ENCODE results near the gene SLC16A3. TPM values are rescaled to one million over a fixed set of nuclear protein-coding genes. Genes with fewer than 3 reads are reported as not detected.

The SLC16A3 gene
- polyA plus RNA-seq, 1 experiment = 338 TPM

GRCh38 chr17:82200135-82200534 lies 28.7 kb upstream of the SLC16A3 start:
- no peak for DNase-seq (ENCODE audit: low read depth)
- Histone ChIP-seq H3K36me3 (ENCODE audit: control insufficient read depth, insufficient read depth, low read length) (peaks cover 15% of the 10 kb centered on the region), H3K27me3 (ENCODE audit: control insufficient read depth, insufficient read depth, low read length) (no peaks in the 10 kb centered on the region), H3K4me3 (ENCODE audit: low read depth, low read length) (no peak overlapping the region)
- TF ChIP-seq CTCF (IDR thresholded peaks at IDR 0.05; ENCODE audit: insufficient read depth, low read depth, low read length) = no peak
- CTCF ChIA-PET = interaction anchor here (1.4 kb wide), 1 partner anchor 164 kb away, joined by 4 read pairs; no protein-coding TSS in a partner anchor
- POLR2A ChIA-PET = no interaction called here

GRCh38 chr17:82200743-82201497 lies 27.9 kb upstream of the SLC16A3 start:
- no peak for TF ChIP-seq CTCF (IDR thresholded peaks at IDR 0.05; ENCODE audit: insufficient read depth, low read depth, low read length)
- H3K36me3 ChIP-seq (ENCODE audit: control insufficient read depth, insufficient read depth, low read length) = peaks cover 15% of the 10 kb centered on the region
- H3K4me3 ChIP-seq (ENCODE audit: low read depth, low read length) = no peak overlapping the region
- H3K27me3 ChIP-seq (ENCODE audit: control insufficient read depth, insufficient read depth, low read length) = no peaks in the 10 kb centered on the region
- POLR2A ChIA-PET = no interaction called here
- CTCF ChIA-PET = interaction anchor here (0.6 to 1.4 kb wide), 6 partner anchors 35 to 176 kb away, joined by 3 to 5 read pairs (median 3); no protein-coding TSS in a partner anchor
- no peak for DNase-seq (ENCODE audit: low read depth)

- Histone ChIP-seq H3K4me3 (ENCODE audit: low read depth, low read length) (no peak overlapping the region), H3K27me3 (ENCODE audit: control insufficient read depth, insufficient read depth, low read length) (no peaks in the 10 kb centered on the region), H3K36me3 (ENCODE audit: control insufficient read depth, insufficient read depth, low read length) (peaks cover 12% of the 10 kb centered on the region)
- no peak for DNase-seq (ENCODE audit: low read depth)
- CTCF ChIA-PET = interaction anchor here (0.6 to 1.1 kb wide), 6 partner anchors 34 to 177 kb away, joined by 3 to 5 read pairs (median 3); no protein-coding TSS in a partner anchor
- TF ChIP-seq CTCF (IDR thresholded peaks at IDR 0.05; ENCODE audit: insufficient read depth, low read depth, low read length) = no peak
- POLR2A ChIA-PET = no interaction called here
These were observed 27.3 kb upstream of the SLC16A3 start for GRCh38 chr17:82201498-82201910.

- no peak overlapping the region for H3K4me3 ChIP-seq (ENCODE audit: low read depth, low read length)
- DNase-seq (ENCODE audit: low read depth) = no peak
- no peak for TF ChIP-seq CTCF (IDR thresholded peaks at IDR 0.05; ENCODE audit: insufficient read depth, low read depth, low read length)
- peaks cover 9% of the 10 kb centered on the region for H3K36me3 ChIP-seq (ENCODE audit: control insufficient read depth, insufficient read depth, low read length)
- no peaks in the 10 kb centered on the region for H3K27me3 ChIP-seq (ENCODE audit: control insufficient read depth, insufficient read depth, low read length)
- ChIA-PET POLR2A (no interaction called here), CTCF (interaction anchor here (1.4 to 4.2 kb wide), 2 partner anchors 38 to 173 kb away, joined by 4 to 52 read pairs; no protein-coding TSS in a partner anchor)
These were observed 25.9 kb upstream of the SLC16A3 start for GRCh38 chr17:82202981-82203380.

GRCh38 chr17:82203920-82204319 lies 24.9 kb upstream of the SLC16A3 start:
- CTCF ChIA-PET = interaction anchor here (3.5 to 4.2 kb wide), 2 partner anchors 32 to 37 kb away, joined by 22 to 52 read pairs; no protein-coding TSS in a partner anchor
- POLR2A ChIA-PET = no interaction called here
- TF ChIP-seq CTCF (IDR thresholded peaks at IDR 0.05; ENCODE audit: insufficient read depth, low read depth, low read length) = no peak
- H3K4me3 ChIP-seq (ENCODE audit: low read depth, low read length) = no peak overlapping the region
- H3K27me3 ChIP-seq (ENCODE audit: control insufficient read depth, insufficient read depth, low read length) = no peaks in the 10 kb centered on the region
- peaks cover 7% of the 10 kb centered on the region for H3K36me3 ChIP-seq (ENCODE audit: control insufficient read depth, insufficient read depth, low read length)
- no peak for DNase-seq (ENCODE audit: low read depth)
